HEK293 (cell line): ENCODE results near the gene DCAF8.

Experiments
- YY1 ChIP-seq: fragments of 450-650 bp; formaldehyde crosslinking; IDR thresholded peaks from 2 replicates; pipeline ENCODE4 v1.5.1; 2018; ENCODE audit warnings: missing biosample characterization, missing genetic modification characterization
- ZNF37A ChIP-seq: fragments of 450-650 bp; IDR thresholded peaks from 2 replicates; pipeline ENCODE4 v1.5.1; 2018; ENCODE audit warnings: missing biosample characterization, missing genetic modification characterization
- ZNF660 ChIP-seq: fragments of 450-650 bp; IDR thresholded peaks from 2 replicates; pipeline ENCODE4 v1.5.1; 2018; ENCODE audit warnings: missing biosample characterization, mild to moderate bottlenecking, missing genetic modification characterization
- TF ChIP-seq, protein P1 (sequence below): fragments of 450-650 bp; formaldehyde crosslinking; IDR thresholded peaks from 2 replicates; pipeline ENCODE4 v1.5.1; 2016; ENCODE audit warnings: missing biosample characterization, missing genetic modification characterization

DNA sequence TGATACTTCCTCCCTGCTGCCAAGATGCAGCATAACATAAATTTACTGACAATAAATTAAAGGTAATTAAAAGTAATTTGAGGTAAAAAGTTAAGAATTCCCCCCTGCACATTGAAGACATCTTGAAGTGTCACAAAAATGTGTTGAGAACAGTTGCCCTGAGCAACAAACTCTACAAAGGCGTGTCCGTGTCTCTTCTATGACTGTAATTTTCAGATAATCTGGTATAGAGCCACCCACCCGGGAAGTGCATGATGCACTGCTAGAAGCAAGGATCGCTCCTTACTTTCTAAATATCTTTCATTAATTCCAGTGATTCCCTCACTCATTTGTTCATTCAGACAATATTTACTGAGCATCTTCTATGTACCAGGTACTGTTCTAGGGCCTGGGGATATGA is 83.0 kb downstream of the DCAF8 start:
- TF ChIP-seq, protein P1, sequence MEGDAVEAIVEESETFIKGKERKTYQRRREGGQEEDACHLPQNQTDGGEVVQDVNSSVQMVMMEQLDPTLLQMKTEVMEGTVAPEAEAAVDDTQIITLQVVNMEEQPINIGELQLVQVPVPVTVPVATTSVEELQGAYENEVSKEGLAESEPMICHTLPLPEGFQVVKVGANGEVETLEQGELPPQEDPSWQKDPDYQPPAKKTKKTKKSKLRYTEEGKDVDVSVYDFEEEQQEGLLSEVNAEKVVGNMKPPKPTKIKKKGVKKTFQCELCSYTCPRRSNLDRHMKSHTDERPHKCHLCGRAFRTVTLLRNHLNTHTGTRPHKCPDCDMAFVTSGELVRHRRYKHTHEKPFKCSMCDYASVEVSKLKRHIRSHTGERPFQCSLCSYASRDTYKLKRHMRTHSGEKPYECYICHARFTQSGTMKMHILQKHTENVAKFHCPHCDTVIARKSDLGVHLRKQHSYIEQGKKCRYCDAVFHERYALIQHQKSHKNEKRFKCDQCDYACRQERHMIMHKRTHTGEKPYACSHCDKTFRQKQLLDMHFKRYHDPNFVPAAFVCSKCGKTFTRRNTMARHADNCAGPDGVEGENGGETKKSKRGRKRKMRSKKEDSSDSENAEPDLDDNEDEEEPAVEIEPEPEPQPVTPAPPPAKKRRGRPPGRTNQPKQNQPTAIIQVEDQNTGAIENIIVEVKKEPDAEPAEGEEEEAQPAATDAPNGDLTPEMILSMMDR (tag by site-specific recombination), result no peak
- TF ChIP-seq ZNF37A (tag by site-specific recombination) (no peak), ZNF660 (no peak), YY1 (tag by site-specific recombination) (no peak)
